ENCODE measurements around the gene PYY.
"Not testable (repeated sequence)": the region's sequence is repeated elsewhere in the genome, so short reads cannot be mapped to it uniquely, and the experiment has no call there.

Gene PYY

DNA sequence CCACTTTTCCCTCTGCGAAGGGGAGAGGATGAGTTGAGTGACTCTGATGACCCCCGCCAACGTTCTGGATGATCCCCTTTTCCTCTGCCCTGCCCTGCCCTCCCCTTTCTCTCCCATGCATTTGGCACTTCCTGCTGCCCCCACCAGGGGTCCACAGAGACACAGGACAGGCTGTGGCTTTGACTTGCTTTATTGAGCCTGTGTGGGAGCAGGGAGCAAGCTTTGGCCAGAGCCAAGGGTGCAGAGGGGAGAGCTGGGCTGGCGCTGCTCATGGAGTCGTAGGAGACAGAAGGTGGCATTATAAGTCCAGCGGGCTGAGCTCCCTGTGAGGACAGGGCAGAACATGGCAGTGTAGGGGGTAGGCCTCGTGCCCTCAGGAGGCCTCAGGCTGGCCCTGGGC is 13.1 kb downstream of the PYY start:
- TF ChIP-seq, protein P1, sequence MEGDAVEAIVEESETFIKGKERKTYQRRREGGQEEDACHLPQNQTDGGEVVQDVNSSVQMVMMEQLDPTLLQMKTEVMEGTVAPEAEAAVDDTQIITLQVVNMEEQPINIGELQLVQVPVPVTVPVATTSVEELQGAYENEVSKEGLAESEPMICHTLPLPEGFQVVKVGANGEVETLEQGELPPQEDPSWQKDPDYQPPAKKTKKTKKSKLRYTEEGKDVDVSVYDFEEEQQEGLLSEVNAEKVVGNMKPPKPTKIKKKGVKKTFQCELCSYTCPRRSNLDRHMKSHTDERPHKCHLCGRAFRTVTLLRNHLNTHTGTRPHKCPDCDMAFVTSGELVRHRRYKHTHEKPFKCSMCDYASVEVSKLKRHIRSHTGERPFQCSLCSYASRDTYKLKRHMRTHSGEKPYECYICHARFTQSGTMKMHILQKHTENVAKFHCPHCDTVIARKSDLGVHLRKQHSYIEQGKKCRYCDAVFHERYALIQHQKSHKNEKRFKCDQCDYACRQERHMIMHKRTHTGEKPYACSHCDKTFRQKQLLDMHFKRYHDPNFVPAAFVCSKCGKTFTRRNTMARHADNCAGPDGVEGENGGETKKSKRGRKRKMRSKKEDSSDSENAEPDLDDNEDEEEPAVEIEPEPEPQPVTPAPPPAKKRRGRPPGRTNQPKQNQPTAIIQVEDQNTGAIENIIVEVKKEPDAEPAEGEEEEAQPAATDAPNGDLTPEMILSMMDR (IDR thresholded peaks at IDR 0.05; ENCODE audit: insufficient read depth, low read length), result peak; percentile 37
- no peak for TF ChIP-seq POLR2AphosphoS5 (IDR thresholded peaks at IDR 0.05; ENCODE audit: low read depth)
- peak in 1 of 2 experiments; percentile 28 for DNase-seq (ENCODE audit: low read depth in 1 of 2, low spot score in 1 of 2)
- Histone ChIP-seq H3K27me3 (ENCODE audit: insufficient read depth, poor library complexity, severe bottlenecking) (peaks cover 8% of the 10 kb centered on the region), H3K27ac (replicated peaks) (no peak overlapping the region), H3K4me3 (replicated peaks; ENCODE audit: insufficient read depth, low read length) (no peak overlapping the region)

DNA sequence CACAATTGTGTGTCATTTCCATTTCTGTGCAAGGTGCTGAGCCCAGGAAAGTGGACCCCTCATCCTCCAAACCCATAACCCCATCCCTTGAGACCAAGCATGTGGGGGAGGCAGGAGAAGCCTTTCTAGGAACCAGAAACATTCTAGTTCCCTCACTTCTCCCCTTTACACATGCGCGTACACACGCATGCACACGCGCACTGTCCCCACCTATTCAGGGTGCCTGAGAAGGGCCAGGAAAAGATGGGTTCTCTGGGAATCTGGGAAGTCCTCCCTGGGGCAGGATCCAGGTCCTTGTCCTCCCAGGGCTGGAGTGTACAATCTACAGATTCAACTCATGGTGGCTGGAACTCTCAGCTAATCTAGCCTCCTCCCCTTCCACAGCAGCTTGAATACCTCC is 13.9 kb downstream of the PYY start:
- peaks cover 8% of the 10 kb centered on the region for H3K27me3 ChIP-seq (ENCODE audit: insufficient read depth, poor library complexity, severe bottlenecking)
- no peak overlapping the region for H3K27ac ChIP-seq (replicated peaks)
- TF ChIP-seq GABPA (IDR thresholded peaks at IDR 0.05; ENCODE audit: low read depth), result no peak
- no peak for TF ChIP-seq SPI1 (IDR thresholded peaks at IDR 0.05; ENCODE audit: borderline replicate concordance, low read depth)
- TF ChIP-seq, protein P1 (IDR thresholded peaks at IDR 0.05; ENCODE audit: insufficient read depth, low read length), result no peak
- DNase-seq (ENCODE audit: low read depth in 1 of 2, low spot score in 1 of 2), result no peak
- H3K4me3 ChIP-seq (replicated peaks; ENCODE audit: insufficient read depth, low read length), result no peak overlapping the region

GRCh38 chr17:43939452-43939851 is 14.3 kb downstream of the PYY start:
- H3K27me3 ChIP-seq (ENCODE audit: insufficient read depth, poor library complexity, severe bottlenecking); H3K4me3 ChIP-seq (replicated peaks; ENCODE audit: insufficient read depth, low read length); DNase-seq (ENCODE audit: low read depth in 1 of 2, low spot score in 1 of 2); H3K27ac ChIP-seq (replicated peaks): not testable (repeated sequence)

DNA sequence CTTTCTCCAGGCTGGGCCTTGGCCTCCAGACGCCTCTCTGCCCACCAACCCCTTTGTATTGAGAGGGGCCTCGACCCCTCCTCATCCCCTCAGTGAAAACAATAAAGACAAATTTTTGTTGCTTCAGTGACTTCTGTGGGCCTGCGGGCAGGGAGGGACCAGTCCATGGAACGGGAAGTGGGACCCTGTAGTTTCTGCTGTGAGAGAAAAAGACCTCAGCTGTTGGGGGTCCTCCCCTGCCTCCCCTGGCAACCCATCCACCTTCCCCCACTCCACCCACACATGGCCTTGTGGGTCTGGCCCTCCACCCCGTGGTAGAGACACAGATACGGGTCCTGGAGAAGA is 14.9 kb downstream of the PYY start:
- DNase-seq (ENCODE audit: low read depth in 1 of 2, low spot score in 1 of 2), result no peak
- TF ChIP-seq POLR2AphosphoS5 (IDR thresholded peaks at IDR 0.05; ENCODE audit: low read depth) (no peak), SPI1 (IDR thresholded peaks at IDR 0.05; ENCODE audit: borderline replicate concordance, low read depth) (no peak), GABPA (IDR thresholded peaks at IDR 0.05; ENCODE audit: low read depth) (no peak)
- TF ChIP-seq, protein P1 (IDR thresholded peaks at IDR 0.05; ENCODE audit: insufficient read depth, low read length), result no peak
- TF ChIP-seq, protein P2, sequence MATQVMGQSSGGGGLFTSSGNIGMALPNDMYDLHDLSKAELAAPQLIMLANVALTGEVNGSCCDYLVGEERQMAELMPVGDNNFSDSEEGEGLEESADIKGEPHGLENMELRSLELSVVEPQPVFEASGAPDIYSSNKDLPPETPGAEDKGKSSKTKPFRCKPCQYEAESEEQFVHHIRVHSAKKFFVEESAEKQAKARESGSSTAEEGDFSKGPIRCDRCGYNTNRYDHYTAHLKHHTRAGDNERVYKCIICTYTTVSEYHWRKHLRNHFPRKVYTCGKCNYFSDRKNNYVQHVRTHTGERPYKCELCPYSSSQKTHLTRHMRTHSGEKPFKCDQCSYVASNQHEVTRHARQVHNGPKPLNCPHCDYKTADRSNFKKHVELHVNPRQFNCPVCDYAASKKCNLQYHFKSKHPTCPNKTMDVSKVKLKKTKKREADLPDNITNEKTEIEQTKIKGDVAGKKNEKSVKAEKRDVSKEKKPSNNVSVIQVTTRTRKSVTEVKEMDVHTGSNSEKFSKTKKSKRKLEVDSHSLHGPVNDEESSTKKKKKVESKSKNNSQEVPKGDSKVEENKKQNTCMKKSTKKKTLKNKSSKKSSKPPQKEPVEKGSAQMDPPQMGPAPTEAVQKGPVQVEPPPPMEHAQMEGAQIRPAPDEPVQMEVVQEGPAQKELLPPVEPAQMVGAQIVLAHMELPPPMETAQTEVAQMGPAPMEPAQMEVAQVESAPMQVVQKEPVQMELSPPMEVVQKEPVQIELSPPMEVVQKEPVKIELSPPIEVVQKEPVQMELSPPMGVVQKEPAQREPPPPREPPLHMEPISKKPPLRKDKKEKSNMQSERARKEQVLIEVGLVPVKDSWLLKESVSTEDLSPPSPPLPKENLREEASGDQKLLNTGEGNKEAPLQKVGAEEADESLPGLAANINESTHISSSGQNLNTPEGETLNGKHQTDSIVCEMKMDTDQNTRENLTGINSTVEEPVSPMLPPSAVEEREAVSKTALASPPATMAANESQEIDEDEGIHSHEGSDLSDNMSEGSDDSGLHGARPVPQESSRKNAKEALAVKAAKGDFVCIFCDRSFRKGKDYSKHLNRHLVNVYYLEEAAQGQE (IDR thresholded peaks at IDR 0.05; ENCODE audit: insufficient replicate concordance, low read depth), result no peak
- Histone ChIP-seq H3K27me3 (ENCODE audit: insufficient read depth, poor library complexity, severe bottlenecking) (peaks cover 8% of the 10 kb centered on the region), H3K27ac (replicated peaks) (no peak overlapping the region), H3K4me3 (replicated peaks; ENCODE audit: insufficient read depth, low read length) (no peak overlapping the region)

GRCh38 chr17:43936434-43936833 is 17.3 kb downstream of the PYY start:
- H3K27me3 ChIP-seq (ENCODE audit: insufficient read depth, poor library complexity, severe bottlenecking), result peaks cover 8% of the 10 kb centered on the region

More at GRCh38 chr17:43936434-43936833, 17.3 kb downstream of the PYY start:
- H3K4me3 ChIP-seq (replicated peaks; ENCODE audit: insufficient read depth, low read length), result no peak overlapping the region
- TF ChIP-seq, protein P2 (IDR thresholded peaks at IDR 0.05; ENCODE audit: insufficient replicate concordance, low read depth), result no peak
- TF ChIP-seq, protein P1 (IDR thresholded peaks at IDR 0.05; ENCODE audit: insufficient read depth, low read length), result no peak
- TF ChIP-seq GABPA (IDR thresholded peaks at IDR 0.05; ENCODE audit: low read depth), result no peak
- TF ChIP-seq SPI1 (IDR thresholded peaks at IDR 0.05; ENCODE audit: borderline replicate concordance, low read depth), result no peak
- TF ChIP-seq POLR2AphosphoS5 (IDR thresholded peaks at IDR 0.05; ENCODE audit: low read depth), result no peak
- no peak overlapping the region for H3K27ac ChIP-seq (replicated peaks)
- DNase-seq (ENCODE audit: low read depth in 1 of 2, low spot score in 1 of 2), result no peak

Measured in HL-60 (cell line).